BLaER1 treated with 17β-estradiol and CSF1 and Interleukin-3, amounts not matched to agents 10 nM and 100 nM (cell line): Measurements from ENCODE around the gene AIF1.

ENCODE experiments used
- H3K27ac ChIP-seq, 11 experiments: shearing (Covaris generic); formaldehyde crosslinking; 2 replicates each; pipeline ENCODE4 v1.8.1; 2022
- H3K27me3 ChIP-seq, 11 experiments: shearing (Covaris generic); formaldehyde crosslinking; 2 replicates each; pipeline ENCODE4 v1.8.1; 2022
- H3K36me3 ChIP-seq, 11 experiments: shearing (Covaris generic); formaldehyde crosslinking; 2 replicates each; pipeline ENCODE4 v1.8.1; 2022
- H3K4me1 ChIP-seq, 10 experiments: shearing (Covaris generic); formaldehyde crosslinking; 2 replicates each; pipeline ENCODE4 v1.8.1; 2022
- H3K4me2 ChIP-seq, 11 experiments: shearing (Covaris generic); formaldehyde crosslinking; 2 replicates each; pipeline ENCODE4 v1.8.1; 2022
- H3K4me3 ChIP-seq, 10 experiments: shearing (Covaris generic); formaldehyde crosslinking; 2 replicates each; pipeline ENCODE4 v1.8.1; 2022
- H3K9ac ChIP-seq, 11 experiments: shearing (Covaris generic); formaldehyde crosslinking; 2 replicates each; pipeline ENCODE4 v1.8.1; 2022
- H3K9me3 ChIP-seq, 11 experiments: shearing (Covaris generic); formaldehyde crosslinking; replicated peaks in 1 of 11; 2 replicates each; pipeline ENCODE4 v1.8.1; 2022
- H4K20me1 ChIP-seq, 11 experiments: shearing (Covaris generic); formaldehyde crosslinking; 2 replicates each; pipeline ENCODE4 v1.8.1; 2022
- Cebpa-rat ChIP-seq, 11 experiments: shearing (Covaris generic); IDR thresholded peaks; 2 replicates each; pipeline ENCODE4 v1.8.1; 2022

The AIF1 gene

DNA sequence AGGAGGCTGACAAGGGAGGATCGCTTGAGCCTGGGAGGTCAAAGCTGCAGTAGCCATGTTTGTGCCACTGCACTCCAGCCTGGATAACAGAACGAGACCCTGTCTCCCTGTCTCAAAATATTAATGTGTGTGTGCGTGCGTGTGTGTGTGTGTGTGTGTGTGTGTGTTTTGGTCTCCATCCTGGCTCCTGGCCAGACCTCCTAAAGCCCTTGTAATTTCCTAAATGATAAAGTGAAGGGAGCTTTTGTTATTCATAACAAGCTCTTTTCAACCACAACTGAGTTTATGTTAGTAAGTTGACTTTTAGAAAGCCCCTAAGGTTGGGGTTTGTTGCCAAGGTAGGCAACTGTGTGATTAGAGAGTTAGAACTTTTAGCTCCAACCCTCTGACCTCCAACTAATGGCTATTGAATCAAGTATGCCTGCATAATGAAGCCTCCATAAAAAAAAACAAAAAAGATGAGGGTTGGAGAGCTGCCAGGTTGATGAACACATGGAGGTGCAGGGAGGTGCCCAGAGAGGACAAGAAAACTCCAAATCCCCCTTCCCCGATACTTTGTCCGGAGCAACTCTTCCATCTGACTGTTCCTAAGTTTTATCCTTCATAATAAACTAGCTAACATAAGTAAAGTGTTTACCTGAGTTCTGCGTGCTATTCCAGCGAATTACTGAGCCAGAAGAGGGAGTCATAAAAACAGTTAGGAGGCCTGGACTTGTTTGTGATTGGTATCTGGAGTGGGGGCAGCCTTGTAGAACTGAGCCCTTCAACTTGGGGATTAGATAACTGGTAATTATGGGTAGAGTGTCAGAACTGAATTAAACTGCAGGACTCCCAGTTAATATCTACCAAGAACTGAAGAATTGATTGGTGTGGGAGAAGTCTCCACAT, 5.3 kb upstream of the AIF1 start:
- H4K20me1 ChIP-seq, result no peaks in the 10 kb centered on the region; a peak in 1 of 22 replicates
- peaks cover 13 to 29% (median 24%) of the 10 kb centered on the region in 10 experiments for H3K4me1 ChIP-seq
- H3K27me3 ChIP-seq, result peaks cover 0 to 4% (median 0%) of the 10 kb centered on the region in 11 experiments; a peak in 2 of 22 replicates
- no peak overlapping the region for H3K9ac ChIP-seq
- no peaks in the 10 kb centered on the region for H3K36me3 ChIP-seq
- no peak overlapping the region for H3K27ac ChIP-seq
- no peak overlapping the region for H3K4me3 ChIP-seq
- no peak for TF ChIP-seq Cebpa-rat (IDR thresholded peaks at IDR 0.05)
- no peaks in the 10 kb centered on the region for H3K9me3 ChIP-seq
- no peak overlapping the region for H3K4me2 ChIP-seq

DNA sequence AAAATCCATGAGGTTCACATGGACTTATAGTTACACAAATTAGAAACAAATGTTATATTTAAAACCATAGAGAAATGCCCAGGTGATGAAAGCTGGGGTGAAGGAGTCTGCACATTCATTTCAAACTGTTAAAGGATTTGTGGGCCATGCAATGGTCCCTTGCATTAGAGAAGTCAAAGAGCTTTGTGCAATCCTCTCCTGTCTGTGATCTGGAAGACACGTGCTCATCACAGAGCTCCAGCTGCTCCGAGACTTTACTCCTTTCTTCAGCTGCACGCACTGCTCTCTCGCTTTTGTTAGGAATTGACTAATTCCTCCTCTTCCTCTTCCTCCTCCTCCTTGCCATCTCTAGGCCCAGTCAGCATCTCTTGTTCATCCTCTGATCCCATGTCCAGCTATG, 4.1 kb upstream of the AIF1 start:
- no peak overlapping the region for H3K4me3 ChIP-seq
- peaks cover 24 to 38% (median 34%) of the 10 kb centered on the region in 10 experiments for H3K4me1 ChIP-seq
- peaks cover 0 to 4% (median 0%) of the 10 kb centered on the region in 11 experiments; a peak in 2 of 22 replicates for H3K27me3 ChIP-seq
- TF ChIP-seq Cebpa-rat (IDR thresholded peaks at IDR 0.05), result no peak
- no peaks in the 10 kb centered on the region; a peak in 1 of 22 replicates for H4K20me1 ChIP-seq
- no peak overlapping the region for H3K27ac ChIP-seq
- H3K9ac ChIP-seq, result no peak overlapping the region
- no peaks in the 10 kb centered on the region for H3K9me3 ChIP-seq
- no peaks in the 10 kb centered on the region for H3K36me3 ChIP-seq
- H3K4me2 ChIP-seq, result peak overlapping the region in 1 of 11 experiments; percentile 27; a peak in 1 of 22 replicates

DNA sequence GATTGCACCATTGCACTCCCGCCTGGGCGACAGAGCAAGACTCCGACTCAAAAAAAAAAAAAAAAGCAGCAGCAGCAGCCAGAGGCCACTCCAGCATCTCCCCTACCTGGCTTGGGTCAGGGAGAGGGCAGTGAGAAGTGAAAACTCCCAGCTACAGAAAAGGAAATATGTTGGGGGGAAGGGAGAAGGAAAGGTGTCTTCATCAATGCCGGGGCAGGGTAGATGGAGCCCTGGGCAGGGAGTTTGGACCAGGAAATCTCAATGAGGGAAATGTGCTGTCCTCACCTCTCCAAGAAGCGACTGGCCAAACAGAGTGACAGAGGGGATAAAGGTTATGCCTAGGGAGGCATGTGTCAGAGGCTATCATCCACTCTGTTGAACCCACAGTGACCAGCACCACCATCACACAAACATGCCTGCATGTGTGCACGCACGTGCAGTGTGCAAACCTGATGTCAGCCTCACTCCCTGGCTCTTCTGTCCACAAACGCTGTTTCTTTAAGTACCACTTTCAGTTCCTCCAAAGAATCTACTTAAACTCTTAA, 887 bp upstream of the AIF1 start:
- peak overlapping the region in 9 of 11 experiments; percentile 66 to 99 (median 92); a peak in 19 of 22 replicates for H3K4me2 ChIP-seq

DNA sequence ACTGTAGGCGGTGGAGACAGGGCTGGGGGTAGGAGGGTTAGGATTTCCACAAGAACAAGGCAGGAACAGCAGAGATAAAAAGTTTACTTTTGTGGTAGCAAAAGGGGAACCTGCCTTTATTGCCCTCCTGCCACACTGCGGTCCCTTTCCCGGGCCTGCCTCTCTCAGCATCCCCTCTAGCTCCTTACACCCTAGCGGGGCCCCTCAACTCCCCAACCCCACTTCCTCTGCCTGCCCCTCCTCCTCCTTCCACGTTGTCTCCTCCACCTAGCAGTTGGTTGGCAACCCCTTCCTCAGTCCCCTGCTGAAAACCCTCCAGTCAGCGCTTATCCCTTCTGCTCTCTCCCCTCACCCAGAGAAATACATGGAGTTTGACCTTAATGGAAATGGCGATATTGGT, 714 bp downstream of the AIF1 start:
- H3K27me3 ChIP-seq, result peaks cover 0 to 4% (median 0%) of the 10 kb centered on the region in 11 experiments; a peak in 2 of 22 replicates
- H3K9ac ChIP-seq, result peak overlapping the region in 9 of 11 experiments; percentile 1 to 82 (median 57); a peak in 18 of 22 replicates
- peaks cover 27 to 74% (median 40%) of the 10 kb centered on the region in 10 experiments for H3K4me1 ChIP-seq
- peak overlapping the region in 9 of 11 experiments; percentile 29 to 83 (median 73); a peak in 17 of 22 replicates for H3K27ac ChIP-seq
- H3K9me3 ChIP-seq, result no peaks in the 10 kb centered on the region
- no peak for TF ChIP-seq Cebpa-rat (IDR thresholded peaks at IDR 0.05)
- no peaks in the 10 kb centered on the region; a peak in 2 of 22 replicates for H4K20me1 ChIP-seq
- H3K4me3 ChIP-seq, result peak overlapping the region in 6 of 10 experiments; percentile 18 to 62 (median 58); a peak in 11 of 20 replicates
- H3K4me2 ChIP-seq, result peak overlapping the region; percentile 66 to 99 (median 84)
- peaks cover 0 to 5% (median 0%) of the 10 kb centered on the region in 11 experiments; a peak in 1 of 22 replicates for H3K36me3 ChIP-seq

More for the DNA sequence above, 887 bp upstream of the AIF1 start:
- H3K27ac ChIP-seq, result peak overlapping the region in 6 of 11 experiments; percentile 54 to 83 (median 71); a peak in 12 of 22 replicates
- peaks cover 0 to 4% (median 0%) of the 10 kb centered on the region in 11 experiments; a peak in 2 of 22 replicates for H3K27me3 ChIP-seq
- H3K36me3 ChIP-seq, result peaks cover 0 to 5% (median 0%) of the 10 kb centered on the region in 11 experiments; a peak in 1 of 22 replicates
- peaks cover 24 to 70% (median 35%) of the 10 kb centered on the region in 10 experiments for H3K4me1 ChIP-seq
- peak overlapping the region in 1 of 10 experiments; percentile 56; a peak in 1 of 20 replicates for H3K4me3 ChIP-seq
- peak overlapping the region in 8 of 11 experiments; percentile 20 to 82 (median 56); a peak in 6 of 22 replicates for H3K9ac ChIP-seq
- no peaks in the 10 kb centered on the region; a peak in 1 of 22 replicates for H4K20me1 ChIP-seq
- TF ChIP-seq Cebpa-rat (IDR thresholded peaks at IDR 0.05), result no peak
- no peaks in the 10 kb centered on the region for H3K9me3 ChIP-seq

DNA sequence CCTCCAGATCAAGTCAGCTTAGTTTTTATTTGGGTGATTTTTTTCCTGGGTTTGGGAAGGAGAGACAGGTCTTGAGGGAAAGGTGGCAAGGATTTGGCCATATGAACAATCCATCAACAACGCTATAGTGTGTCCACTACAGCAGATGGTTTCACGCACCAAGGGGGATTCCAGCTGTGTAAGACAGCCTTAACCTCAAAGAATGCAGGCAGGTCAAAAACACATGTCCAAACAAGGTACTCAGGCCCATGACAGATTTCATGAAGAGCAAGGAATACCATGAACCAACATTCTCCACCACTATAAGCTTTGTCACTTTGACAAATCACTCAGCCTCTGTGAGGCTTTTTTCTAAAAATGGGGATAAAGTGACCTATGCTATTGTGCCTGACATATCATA, 2.0 kb downstream of the AIF1 start:
- Histone ChIP-seq H3K4me2 (peak overlapping the region in 7 of 11 experiments; percentile 74 to 99 (median 95); a peak in 14 of 22 replicates), H3K9ac (peak overlapping the region in 4 of 11 experiments; percentile 27 to 82 (median 80); a peak in 6 of 22 replicates), H3K4me3 (peak overlapping the region in 3 of 10 experiments; percentile 56 to 62 (median 62); a peak in 6 of 20 replicates), H3K9me3 (no peaks in the 10 kb centered on the region), H3K36me3 (peaks cover 0 to 6% (median 5%) of the 10 kb centered on the region in 11 experiments; a peak in 10 of 22 replicates), H3K27ac (peak overlapping the region in 3 of 11 experiments; percentile 78 to 83 (median 82); a peak in 5 of 22 replicates), H3K4me1 (peaks cover 33 to 72% (median 46%) of the 10 kb centered on the region in 10 experiments), H4K20me1 (peaks cover under 1 to 12% (median 6%) of the 10 kb centered on the region in 11 experiments; a peak in 19 of 22 replicates), H3K27me3 (peaks cover 0 to 4% (median 0%) of the 10 kb centered on the region in 11 experiments; a peak in 2 of 22 replicates)
- TF ChIP-seq Cebpa-rat (IDR thresholded peaks at IDR 0.05), result no peak

DNA sequence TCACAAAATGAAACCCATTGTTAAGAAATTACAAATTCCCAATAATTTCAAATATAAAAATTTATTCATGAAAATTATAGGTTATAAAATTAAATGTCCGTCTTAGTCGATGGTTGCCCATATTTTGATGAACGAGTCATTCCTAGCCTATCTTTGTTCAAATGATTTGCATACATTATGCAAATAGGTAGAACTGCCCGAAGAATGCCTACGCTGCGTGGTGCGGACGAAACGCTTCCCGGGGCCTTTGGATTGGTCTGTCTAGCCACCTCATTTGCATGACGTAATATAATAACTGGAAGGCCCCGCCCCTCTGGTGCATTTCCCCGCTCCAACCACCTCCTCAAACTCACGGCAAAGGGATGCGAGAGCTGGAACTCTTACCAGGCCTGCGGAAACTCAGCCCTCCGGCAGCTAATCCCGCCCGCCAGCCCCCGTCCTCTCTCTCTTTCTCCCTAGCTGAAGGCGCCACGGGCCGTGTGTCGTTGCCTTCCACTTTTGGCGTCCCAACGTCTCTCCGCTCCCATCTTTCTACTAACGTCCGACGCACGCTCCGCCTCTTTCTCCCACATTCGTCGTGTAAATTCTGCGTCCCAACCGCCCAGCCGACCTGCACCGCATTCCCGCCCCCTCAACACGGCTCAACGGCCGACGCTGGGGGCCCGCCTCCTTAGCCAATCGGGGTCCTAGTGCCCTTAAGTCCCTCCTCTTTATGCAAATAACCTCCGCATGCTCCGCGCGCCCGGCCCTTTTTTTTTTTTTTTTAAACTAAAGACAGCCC, 5.0 kb downstream of the AIF1 start:
- Histone ChIP-seq H3K4me1 (peaks cover 35 to 72% (median 42%) of the 10 kb centered on the region in 10 experiments), H3K27ac (peak overlapping the region; percentile 87 to 99 (median 98)), H3K9ac (peak overlapping the region; percentile 87 to 99 (median 99)), H3K4me3 (peak overlapping the region; percentile 67 to 99 (median 94)), H3K27me3 (no peaks in the 10 kb centered on the region), H4K20me1 (peaks cover 26 to 42% (median 36%) of the 10 kb centered on the region in 11 experiments; a peak in 20 of 22 replicates), H3K36me3 (peaks cover 20 to 36% (median 35%) of the 10 kb centered on the region in 11 experiments), H3K9me3 (no peaks in the 10 kb centered on the region), H3K4me2 (peak overlapping the region; percentile 58 to 96 (median 75))
- TF ChIP-seq Cebpa-rat (IDR thresholded peaks at IDR 0.05), result no peak

DNA sequence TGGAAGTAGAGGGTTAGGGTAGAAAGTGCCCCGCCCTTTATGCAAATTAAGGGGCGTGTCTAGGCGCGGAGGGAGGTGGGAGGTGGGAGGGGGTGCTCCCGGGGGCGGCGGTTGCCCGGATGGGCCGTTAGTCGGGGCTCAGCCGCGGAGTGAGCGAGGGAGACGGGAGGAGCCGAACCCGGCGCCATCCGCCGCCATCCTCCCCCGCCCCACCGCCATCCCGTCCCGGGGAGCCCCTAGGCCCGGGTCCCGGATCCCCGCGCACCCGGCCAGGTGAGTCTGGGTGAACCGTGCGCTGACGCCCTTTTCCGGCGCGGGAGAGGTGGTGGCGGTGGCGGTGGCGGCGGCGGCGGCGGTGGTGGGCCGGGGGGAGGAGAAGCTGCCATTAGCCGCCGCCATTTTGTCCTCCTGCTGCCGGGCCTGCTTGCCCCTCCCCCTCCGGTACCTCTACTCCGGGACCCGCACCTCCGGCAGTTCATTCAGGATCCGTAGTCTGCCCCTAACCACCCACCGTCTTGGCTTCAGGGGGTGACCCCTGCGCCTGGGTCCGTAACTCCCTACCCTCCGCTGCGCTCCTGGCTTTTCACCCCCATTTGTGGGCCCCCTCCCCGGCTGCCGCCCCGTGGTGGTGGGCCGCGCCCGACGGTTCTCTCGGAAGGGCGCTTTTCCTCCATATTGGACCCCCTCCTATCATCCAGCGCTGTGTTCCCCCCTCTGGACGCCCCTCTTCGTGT, 5.7 kb downstream of the AIF1 start, which contains the start of gene PRRC2A:
Gene PRRC2A, plus strand, starts transcription at position 130 of the 734 bp plus-strand sequence. CDS start 2,075 bp downstream, outside the sequence.
- H3K27ac ChIP-seq, result peak within 1 kb of the TSS; percentile 92 to 99 (median 98)
- peak within 1 kb of the TSS; percentile 93 to 100 (median 96) for H3K4me2 ChIP-seq
- H3K27me3 ChIP-seq, result no peaks in the 10 kb centered on the region
- TF ChIP-seq Cebpa-rat (IDR thresholded peaks at IDR 0.05), result no peak
- peaks cover 28 to 44% (median 42%) of the 10 kb centered on the region in 11 experiments for H3K36me3 ChIP-seq
- peak within 1 kb of the TSS; percentile 94 to 99 (median 99) for H3K9ac ChIP-seq
- H3K4me3 ChIP-seq, result peak within 1 kb of the TSS; percentile 89 to 99 (median 96)
- peaks cover 27 to 64% (median 35%) of the 10 kb centered on the region in 10 experiments for H3K4me1 ChIP-seq
- no peaks in the 10 kb centered on the region for H3K9me3 ChIP-seq
- peaks cover 26 to 50% (median 43%) of the 10 kb centered on the region in 11 experiments; a peak in 20 of 22 replicates for H4K20me1 ChIP-seq
